ENCODE measurements around the gene N4BP2L2.

DNA sequence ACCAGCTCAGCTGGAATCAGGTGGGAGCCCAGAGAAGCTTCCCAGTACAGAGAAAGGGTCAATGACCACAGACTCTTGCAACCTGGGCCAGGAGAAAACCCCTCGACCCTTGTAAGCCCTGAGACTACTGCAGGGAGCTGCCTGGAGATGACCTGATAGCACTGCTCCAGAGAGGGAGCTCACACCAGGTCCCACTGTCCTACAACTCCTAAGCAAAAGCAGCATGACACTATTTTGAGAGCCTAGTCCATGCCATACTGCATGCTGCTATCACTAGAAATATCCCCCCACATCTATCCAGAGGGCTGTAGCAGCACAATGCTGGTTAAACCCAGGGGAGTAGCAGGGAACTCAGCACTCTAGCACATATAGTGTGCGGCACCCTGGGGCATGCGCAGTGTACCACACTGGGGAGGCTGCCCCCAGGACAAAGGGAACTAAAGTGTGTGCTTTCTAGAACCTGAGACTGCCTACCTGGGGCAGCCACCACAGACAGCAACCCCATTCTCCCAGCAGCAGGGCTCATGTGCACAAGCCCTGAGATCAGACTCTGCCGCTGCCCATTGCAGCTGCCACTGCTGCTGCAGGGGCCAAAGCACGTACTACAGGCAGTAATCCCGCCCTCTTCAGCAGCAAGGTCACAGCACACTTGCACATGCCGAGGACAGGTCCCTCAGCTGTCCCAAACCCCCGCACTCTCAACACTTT lies 83.6 kb downstream of the N4BP2L2 start:
- TF ChIP-seq POLR2A (IDR thresholded peaks at IDR 0.05; ENCODE audit: low read depth, low read length) (no peak), POLR2AphosphoS5 (IDR thresholded peaks at IDR 0.05; ENCODE audit: insufficient read depth, low read depth, low read length) (no peak), GATA2 (IDR thresholded peaks at IDR 0.05; ENCODE audit: insufficient read depth, insufficient read length, low read depth, low read length) (no peak), FOS (IDR thresholded peaks at IDR 0.05; ENCODE audit: borderline replicate concordance, insufficient read depth, low read length) (no peak), MYC (IDR thresholded peaks at IDR 0.05; ENCODE audit: low read depth, low read length) (no peak), EZH2 (IDR thresholded peaks at IDR 0.05; ENCODE audit: borderline replicate concordance, low read depth, low read length, severe bottlenecking) (no peak)
- TF ChIP-seq, protein P1, sequence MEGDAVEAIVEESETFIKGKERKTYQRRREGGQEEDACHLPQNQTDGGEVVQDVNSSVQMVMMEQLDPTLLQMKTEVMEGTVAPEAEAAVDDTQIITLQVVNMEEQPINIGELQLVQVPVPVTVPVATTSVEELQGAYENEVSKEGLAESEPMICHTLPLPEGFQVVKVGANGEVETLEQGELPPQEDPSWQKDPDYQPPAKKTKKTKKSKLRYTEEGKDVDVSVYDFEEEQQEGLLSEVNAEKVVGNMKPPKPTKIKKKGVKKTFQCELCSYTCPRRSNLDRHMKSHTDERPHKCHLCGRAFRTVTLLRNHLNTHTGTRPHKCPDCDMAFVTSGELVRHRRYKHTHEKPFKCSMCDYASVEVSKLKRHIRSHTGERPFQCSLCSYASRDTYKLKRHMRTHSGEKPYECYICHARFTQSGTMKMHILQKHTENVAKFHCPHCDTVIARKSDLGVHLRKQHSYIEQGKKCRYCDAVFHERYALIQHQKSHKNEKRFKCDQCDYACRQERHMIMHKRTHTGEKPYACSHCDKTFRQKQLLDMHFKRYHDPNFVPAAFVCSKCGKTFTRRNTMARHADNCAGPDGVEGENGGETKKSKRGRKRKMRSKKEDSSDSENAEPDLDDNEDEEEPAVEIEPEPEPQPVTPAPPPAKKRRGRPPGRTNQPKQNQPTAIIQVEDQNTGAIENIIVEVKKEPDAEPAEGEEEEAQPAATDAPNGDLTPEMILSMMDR (IDR thresholded peaks at IDR 0.05; ENCODE audit: extremely low read depth in 1 of 2, insufficient read depth in 1 of 2, low read depth in 1 of 2, low read length in 2 of 2) = no peak
- TF ChIP-seq, protein P2, sequence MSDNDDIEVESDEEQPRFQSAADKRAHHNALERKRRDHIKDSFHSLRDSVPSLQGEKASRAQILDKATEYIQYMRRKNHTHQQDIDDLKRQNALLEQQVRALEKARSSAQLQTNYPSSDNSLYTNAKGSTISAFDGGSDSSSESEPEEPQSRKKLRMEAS (IDR thresholded peaks at IDR 0.05; ENCODE audit: insufficient read depth, insufficient read length) = no peak
